NB4 (cell line): ENCODE results near the gene AKAP3.

Experiments
- DNase-seq: peaks from one replicate; pipeline ENCODE4 v3.0.0; 2010; ENCODE audit warnings: low read depth
- H3K4me3 ChIP-seq: one replicate; pipeline ENCODE4 v1.5.1; 2011; ENCODE audit warnings: mild to moderate bottlenecking, low read depth, low read length, moderate library complexity
- MYC ChIP-seq: IDR thresholded peaks from 2 replicates; pipeline ENCODE4 v1.6.1; 2011; ENCODE audit warnings: low read depth, low read length
- POLR2A ChIP-seq: IDR thresholded peaks from 2 replicates; pipeline ENCODE4 v1.6.1; 2011; ENCODE audit warnings: mild to moderate bottlenecking; ENCODE audit not compliant: insufficient read length; ENCODE audit errors: extremely low read depth
- TF ChIP-seq, protein P1 (sequence below): IDR thresholded peaks from one replicate; pipeline ENCODE4 v1.5.1; 2012; ENCODE audit warnings: low read depth, low read length
- TF ChIP-seq, protein P2 (sequence below): IDR thresholded peaks from 2 replicates; pipeline ENCODE4 v1.6.1; 2011; ENCODE audit warnings: low read depth, low read length

Gene AKAP3

DNA sequence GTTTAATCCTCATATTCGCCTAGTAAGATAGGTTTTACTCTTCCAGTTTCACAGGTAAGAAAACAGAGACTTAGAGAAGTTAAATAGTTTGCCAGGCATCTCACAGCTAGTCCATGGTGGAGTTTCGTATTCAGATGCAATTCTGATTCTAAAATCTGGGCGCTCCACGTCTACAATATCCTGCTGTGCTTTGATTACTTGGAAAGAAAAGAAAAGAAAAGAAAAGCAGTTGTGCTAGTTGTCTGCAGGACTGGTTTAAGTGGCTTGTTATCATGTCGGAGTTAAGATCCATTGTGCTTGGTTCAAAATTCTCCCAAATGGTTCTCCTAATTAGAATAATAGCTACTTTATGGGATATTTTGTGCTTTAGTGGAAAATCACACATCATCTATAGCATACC is 18.6 kb downstream of the AKAP3 start:
- TF ChIP-seq, protein P1, sequence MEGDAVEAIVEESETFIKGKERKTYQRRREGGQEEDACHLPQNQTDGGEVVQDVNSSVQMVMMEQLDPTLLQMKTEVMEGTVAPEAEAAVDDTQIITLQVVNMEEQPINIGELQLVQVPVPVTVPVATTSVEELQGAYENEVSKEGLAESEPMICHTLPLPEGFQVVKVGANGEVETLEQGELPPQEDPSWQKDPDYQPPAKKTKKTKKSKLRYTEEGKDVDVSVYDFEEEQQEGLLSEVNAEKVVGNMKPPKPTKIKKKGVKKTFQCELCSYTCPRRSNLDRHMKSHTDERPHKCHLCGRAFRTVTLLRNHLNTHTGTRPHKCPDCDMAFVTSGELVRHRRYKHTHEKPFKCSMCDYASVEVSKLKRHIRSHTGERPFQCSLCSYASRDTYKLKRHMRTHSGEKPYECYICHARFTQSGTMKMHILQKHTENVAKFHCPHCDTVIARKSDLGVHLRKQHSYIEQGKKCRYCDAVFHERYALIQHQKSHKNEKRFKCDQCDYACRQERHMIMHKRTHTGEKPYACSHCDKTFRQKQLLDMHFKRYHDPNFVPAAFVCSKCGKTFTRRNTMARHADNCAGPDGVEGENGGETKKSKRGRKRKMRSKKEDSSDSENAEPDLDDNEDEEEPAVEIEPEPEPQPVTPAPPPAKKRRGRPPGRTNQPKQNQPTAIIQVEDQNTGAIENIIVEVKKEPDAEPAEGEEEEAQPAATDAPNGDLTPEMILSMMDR, result no peak
- TF ChIP-seq MYC (no peak), POLR2A (no peak)
- TF ChIP-seq, protein P2, sequence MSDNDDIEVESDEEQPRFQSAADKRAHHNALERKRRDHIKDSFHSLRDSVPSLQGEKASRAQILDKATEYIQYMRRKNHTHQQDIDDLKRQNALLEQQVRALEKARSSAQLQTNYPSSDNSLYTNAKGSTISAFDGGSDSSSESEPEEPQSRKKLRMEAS, result no peak
- no peak overlapping the region for H3K4me3 ChIP-seq
- DNase-seq, result no peak

DNA sequence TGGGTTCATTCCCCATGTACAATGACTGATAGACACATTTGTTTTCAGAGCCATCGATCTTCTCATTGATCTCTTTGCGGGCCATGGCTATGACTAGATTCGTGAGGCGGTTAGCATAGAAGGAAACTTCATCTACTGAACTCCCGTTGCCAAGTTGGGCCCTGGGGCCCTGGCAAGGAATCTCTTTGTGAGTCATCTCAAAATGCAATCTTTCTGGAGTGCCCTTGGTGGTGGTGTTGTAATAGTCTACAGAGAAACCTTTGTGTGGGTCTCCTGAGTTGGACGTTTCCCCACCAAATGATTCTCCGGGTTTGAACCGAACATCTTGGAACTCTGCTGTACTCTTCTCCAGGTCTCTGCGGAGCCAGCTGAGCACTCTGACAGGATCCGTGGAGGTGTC is 20.4 kb downstream of the AKAP3 start:
- TF ChIP-seq MYC, result no peak
- TF ChIP-seq, protein P2, result no peak
- TF ChIP-seq, protein P1, result no peak
- no peak for TF ChIP-seq POLR2A
- DNase-seq, result no peak
- H3K4me3 ChIP-seq, result no peak overlapping the region

DNA sequence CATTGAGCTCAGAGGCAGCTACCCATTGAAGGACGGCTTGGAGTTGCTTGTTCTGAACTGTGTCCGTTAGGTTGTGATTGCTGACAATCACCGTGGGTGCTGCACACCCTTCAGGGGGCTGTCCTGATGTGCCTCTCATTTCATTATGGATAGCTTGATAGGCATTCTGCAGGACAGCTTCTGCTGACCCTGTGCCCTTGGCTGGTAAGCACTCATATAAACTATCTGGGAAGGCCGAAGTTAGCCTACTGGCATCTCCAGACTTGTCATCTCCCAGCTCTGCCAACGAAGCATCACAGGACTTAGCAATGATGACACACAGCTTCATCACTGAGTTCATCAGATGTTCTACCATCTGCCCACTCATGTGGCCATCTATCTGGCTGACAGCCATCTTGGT is 22.3 kb downstream of the AKAP3 start:
- H3K4me3 ChIP-seq, result no peak overlapping the region
- no peak for DNase-seq
- TF ChIP-seq, protein P1, result no peak
- no peak for TF ChIP-seq POLR2A
- TF ChIP-seq MYC, result no peak
- TF ChIP-seq, protein P2, result no peak

DNA sequence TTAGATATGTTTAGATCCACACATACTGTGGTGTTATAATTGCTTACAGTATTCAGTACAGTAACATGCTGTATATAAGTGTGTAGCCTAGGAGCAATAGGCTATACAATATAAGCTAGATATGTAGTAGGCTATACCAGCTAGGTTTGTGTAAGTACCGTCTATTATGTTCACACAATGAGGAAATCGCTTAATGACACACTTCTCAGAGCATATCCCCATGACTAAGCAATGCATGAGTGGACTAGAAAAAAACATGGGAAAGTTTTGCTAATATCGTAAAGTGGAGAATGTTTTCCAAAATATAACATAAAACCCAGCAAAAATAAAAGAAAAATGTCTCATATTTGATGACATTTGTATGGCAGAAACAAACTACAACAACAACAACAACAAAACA is 27.3 kb downstream of the AKAP3 start:
- H3K4me3 ChIP-seq, result no peak overlapping the region
- no peak for DNase-seq
- no peak for TF ChIP-seq POLR2A
- TF ChIP-seq, protein P1, result no peak
- TF ChIP-seq MYC, result no peak
- TF ChIP-seq, protein P2, result no peak

DNA sequence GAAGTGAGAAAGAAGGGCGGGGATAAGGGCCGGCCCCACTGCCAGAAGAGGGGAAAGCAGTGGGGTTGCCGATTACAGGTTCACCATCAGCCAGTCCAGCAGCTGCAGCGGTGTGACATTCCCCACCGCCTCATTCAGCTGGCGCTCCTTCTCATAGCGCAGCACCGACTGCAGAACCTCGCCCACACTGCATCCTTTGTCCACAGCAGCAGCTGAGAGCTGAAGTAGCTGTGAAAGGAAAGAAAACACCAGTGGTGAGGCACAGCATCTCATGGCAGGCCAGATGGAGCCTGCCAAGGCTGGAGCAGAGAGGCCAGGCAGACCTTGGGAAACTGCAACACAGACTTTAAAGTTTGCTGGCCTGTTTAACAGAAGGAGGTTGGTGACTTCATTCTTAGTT is 33.2 kb downstream of the AKAP3 start:
- DNase-seq, result no peak
- TF ChIP-seq MYC, result no peak
- no peak overlapping the region for H3K4me3 ChIP-seq

DNA sequence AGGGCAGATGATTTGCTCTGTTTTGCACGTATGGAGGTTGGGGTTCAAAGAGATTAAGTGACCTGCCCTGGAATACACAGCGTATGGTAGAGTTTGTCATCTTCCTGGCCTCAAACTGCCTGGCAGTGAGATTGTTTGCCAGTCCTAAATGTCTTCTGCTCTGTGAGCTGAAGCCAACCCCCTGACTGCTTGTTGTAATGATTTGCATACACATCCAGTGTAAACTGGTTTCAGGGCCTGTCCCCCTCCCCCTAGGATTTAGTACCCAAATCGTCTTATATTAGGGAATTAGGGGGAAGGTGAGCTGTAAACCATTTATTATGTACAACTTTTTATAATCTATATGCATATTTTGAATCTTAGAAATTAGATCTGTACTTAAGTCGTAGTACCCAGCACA is 38.4 kb downstream of the AKAP3 start:
- TF ChIP-seq, protein P1, result no peak
- TF ChIP-seq POLR2A (no peak), MYC (no peak)
- TF ChIP-seq, protein P2, result no peak
- H3K4me3 ChIP-seq, result no peak overlapping the region
- DNase-seq, result no peak
